GM21723 (cell line): ENCODE results near the gene PTPRG.

Experiments used
- ATAC-seq: cut with Tn5 transposase; IDR thresholded peaks from one replicate; pipeline ENCODE4 v1.9.1; 2021; ENCODE audit warnings: mild to moderate bottlenecking, moderate library complexity; ENCODE audit not compliant: unreplicated experiment

PTPRG gene

DNA sequence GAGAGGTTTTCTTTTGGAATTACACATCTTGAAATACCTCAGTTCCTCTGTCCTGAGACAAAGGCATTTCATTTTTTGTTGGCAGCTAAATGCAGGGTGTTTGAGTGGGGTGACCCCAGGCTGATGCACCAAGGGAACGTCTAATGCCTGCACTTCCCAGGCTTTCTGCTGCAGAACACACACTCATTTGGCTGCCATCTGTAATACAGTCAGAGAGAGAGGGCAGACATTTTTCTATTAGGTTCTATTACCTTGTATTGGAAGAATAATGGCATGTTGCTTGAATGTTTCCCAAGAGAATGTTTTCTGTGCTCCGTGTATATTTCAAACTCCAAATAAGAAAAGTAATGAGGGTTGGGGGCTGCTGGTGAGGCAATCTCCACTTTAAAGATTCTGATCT lies 87.1 kb downstream of the PTPRG start:
- ATAC-seq = no peak

DNA sequence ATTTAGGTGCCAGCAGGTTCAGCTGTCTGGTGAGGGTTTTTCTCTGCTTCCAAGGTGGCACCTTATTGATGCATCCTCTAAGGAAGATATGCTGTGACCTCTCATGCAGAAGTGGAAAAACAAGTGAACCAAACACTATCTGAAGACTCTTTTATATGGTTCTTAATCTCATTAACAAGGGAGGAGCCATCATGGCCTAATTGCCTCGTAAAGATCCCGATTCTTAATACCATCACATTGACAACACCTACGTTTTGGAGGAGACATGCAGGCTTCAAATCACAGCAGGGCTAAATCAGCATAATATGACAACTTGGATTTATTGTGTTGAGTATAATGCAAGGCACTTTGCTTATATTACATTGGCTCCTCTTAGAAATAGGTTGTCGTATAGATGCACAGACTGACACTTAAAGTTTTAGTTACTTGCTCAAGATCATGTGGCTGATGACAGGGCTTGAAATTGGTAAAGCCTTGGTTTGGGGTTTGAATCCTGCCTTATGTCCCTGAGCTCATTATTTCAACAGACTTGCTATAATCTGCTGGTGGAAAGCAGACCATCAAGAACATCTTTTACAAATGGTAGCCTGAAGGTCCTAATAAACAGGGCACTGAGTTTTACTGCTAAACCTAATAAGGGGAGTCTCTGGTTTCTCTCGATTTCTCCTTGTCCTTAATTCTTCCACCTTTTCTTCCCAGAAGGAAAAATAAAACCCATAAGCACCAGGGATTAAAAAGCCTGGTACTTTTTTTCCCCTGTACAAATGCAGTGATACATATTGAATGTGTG lies 88.2 kb downstream of the PTPRG start:
- no peak for ATAC-seq

DNA sequence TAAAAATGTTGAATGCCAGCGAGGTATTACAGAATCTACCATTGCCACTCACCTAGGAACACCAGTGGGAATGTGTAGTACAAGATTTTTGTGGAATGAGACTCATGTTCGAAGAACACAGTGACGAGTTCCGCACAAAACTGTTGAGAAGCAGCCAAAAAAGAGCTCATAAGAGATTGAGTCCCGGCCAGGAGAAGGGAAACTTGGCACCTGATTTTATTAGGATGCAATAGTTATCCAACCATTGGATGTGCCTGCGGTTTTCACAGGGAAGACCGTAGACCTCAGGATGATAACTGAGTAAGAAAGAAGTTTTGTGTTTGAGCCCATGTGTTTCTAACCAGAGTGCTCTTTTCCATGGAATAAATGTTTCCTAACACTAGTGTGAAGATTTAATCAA lies 88.9 kb downstream of the PTPRG start:
- ATAC-seq = no peak

DNA sequence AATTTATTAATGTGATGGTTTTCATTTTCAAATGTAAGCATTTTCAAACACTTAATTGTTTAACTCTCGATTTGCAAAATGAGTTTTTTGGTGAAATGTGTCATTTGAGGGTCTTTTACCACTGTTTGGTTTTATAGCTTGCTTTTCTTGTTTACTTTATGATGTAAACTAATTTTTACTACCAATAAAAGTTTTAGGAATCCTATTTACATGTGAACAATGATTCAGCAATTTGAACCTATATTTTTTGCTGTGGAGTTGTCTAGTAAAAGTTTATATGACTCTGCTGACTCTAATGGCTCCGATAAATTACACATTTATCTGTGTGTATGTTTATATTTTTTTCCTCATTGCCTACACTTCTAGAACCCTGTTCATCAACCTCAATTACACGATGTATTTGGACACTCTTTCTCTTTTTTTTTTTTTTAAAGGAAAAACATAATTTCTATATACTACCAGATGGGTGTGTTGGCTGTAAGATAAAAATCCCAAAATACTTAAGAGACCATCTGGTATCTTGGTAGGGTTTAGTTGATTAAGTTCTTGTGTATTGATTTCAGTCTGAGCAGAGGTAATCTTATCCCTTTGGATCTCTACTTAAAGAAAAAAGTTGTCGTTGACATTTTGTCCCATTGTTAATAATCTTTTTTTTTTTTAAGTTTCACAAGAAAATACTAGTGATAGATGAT lies 89.5 kb downstream of the PTPRG start:
- ATAC-seq = no peak

GRCh38 chr3:61657689-61658088 lies 96.3 kb downstream of the PTPRG start:
- no peak for ATAC-seq

DNA sequence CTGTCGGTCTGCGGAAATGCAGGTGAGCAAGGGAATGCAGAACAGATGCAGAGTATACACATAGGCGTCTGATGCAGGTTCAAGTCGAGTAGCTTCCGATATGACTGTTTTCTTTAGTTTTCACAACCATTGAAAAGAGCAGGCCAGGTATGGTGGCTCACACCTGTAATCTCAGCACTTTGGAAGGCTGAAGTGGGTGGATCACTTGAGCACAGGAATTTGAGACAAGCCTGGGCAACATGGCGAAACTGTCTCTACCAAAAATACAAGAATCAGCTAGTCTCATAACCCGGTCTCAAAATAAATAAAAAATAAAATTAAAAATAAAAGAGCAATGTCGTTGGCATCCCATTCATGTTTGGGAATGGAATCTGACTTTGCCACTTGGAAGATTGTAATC lies 101.5 kb downstream of the PTPRG start:
- ATAC-seq = no peak

DNA sequence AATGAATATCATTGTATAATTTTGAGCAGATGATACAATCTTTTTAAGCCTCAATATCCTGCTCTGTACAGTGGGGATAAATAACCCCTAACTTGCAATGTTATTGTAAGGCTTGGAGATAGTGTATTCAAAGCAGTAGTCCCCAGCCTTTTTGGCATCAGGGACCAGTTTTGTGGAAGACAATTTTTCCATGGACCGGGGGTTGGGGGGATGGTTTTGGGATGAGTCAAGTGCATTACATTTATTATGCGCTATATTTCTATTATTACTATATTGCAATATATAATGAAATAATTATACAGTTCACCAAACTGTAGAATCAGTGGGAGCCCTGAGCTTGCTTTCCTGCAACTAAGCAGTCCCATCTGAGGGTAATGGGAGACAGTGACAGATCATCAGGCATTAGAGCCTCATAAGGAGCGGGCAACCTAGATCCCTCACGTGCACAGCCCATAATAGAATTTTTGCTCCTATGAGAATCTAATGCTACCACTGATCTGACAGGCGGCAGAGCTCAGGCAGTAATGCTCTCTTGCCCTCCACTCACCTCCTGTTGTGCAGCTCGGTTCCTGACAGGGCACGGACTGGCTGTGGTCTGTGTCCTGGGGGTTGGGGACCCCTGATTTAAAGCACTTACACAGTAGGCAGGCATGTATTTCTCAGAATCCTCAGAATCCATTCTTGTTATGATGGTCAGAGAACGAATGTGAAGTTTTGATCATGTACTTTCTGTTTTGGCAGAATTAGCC lies 102.2 kb downstream of the PTPRG start:
- ATAC-seq = no peak

DNA sequence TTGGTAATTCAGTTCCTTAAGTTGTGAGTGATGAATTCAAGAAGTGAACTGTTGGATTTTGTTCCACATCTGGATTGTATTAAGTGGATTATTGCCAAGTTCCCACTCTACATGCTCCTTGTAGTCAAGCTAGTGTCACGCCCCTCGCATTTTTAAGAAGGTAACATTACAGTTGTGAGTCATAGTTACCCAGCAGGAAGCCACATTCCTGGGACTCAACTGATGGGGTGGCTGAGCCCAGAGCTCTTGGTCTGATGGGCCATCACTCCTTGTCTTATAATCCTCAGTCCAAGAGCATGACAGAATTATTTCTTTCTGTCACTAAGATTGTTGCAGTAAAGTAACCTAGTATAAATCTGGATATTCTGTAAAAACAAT lies 102.7 kb downstream of the PTPRG start:
- no peak for ATAC-seq

DNA sequence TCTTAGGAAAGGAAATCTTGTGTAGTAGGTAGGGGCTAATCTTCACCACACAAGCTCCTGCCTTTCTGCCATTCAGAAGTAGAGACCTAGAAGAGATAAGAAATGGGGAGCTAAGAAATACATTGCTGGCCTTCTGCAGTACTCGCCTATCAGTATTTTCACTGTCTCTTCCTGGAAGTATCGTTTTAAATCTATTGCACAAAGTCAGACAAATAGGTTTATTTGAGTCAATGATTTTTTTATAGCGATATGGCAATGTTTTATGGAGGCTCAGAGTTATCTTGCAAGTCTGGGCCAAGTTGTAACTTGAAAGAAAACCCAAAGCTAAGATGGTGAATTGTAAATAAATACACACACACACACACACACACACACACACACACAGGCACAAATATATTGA lies 103.8 kb downstream of the PTPRG start:
- ATAC-seq = no peak

DNA sequence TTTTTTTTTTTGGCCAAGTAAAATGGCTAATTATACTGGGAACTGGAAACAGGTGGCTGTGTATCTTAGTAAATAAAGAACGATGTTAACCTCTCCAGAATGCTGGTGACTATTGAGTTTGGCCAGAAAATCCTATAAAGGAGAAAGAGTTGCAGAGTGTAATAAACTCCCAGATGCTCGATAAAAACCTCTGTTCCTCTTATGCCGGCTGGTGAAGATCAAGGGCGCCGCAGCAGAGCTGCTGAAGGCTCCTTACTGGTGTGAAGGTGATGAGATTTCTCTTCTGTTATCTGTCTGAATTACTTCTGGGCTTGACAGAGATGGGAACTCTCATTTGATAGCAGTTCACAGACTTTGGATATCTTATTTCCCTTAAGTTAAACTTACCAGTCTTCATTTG lies 104.6 kb downstream of the PTPRG start:
- ATAC-seq = no peak

DNA sequence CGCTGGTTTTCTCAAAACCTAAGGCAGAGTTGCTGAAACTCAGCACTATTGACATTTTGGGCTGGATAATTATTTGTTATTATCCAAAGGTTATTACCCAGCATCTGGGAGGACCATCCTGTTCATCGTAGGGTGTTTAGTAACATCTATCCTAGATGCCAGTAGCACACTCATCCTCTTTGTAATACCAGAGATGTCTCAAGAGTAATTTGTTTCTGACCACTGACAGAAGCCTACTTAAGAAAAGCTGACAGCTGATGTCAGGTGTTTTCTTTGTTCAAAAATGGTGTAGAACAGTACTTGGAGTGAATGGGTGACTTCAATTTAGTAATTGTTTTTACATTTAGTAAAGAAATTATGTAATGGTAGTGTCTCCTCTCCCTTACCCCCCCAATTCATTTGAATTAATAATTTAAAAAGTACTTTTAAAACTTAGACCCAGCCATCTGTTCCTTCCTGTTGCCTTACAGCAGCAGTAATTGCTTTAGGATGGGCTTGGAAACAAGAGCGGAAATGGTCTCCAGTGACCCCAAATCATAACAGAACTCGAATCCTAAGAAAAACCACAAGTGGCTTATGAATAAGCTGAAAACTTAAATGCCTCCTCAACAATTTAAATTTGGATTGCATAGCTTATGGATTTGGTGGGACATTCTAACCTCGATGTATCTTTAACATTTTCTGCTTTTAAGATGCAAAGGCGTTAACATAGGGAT lies 105.4 kb downstream of the PTPRG start:
- no peak for ATAC-seq

- no peak for ATAC-seq
Observed at GRCh38 chr3:61667383-61667782, 106.0 kb downstream of the PTPRG start.

- ATAC-seq = no peak
Observed at GRCh38 chr3:61667814-61668213, 106.4 kb downstream of the PTPRG start.

GRCh38 chr3:61668317-61668864 lies 107.0 kb downstream of the PTPRG start:
- no peak for ATAC-seq

DNA sequence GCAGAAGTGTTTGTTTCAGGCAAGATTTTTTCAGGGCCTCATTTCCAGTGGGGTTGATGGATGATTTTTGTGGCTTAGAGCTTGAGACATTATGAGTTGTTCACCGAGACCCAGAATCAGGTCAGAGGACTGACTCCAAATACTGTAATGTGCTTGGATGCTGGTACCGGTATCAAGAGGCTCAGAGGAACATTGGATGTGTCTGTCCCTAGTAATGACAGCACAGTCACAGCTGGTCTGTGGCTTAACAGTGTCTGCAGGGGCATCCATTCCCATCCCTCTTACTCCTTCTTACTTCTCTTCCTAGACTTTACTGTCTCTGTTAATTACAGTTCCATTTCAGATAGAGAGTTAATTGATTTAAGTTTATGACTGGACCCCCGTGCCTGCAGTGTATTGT lies 107.8 kb downstream of the PTPRG start:
- no peak for ATAC-seq

GRCh38 chr3:61669668-61670299 lies 108.4 kb downstream of the PTPRG start:
- no peak for ATAC-seq

GRCh38 chr3:61673651-61674050 lies 112.3 kb downstream of the PTPRG start:
- no peak for ATAC-seq

- ATAC-seq = no peak
Observed at GRCh38 chr3:61674596-61674995, 113.2 kb downstream of the PTPRG start.

DNA sequence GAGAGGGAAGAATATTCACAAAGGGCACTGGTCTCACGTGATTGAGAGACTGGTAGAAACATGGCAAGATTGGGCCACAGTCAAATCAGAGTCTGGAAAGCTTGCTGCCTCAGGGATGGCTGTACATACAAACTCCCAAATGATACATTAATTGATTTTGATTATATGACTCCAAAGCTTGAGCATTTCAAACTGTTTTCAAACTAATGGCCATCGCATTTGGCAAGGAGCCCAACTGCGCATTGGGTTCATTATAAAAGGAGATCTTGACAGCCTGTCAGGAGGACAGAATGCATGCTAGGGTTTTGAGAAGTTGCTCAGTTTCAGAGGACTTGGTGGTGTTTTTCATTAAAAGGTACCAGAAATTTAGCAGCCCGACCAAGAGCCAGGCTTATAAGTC lies 117.7 kb downstream of the PTPRG start:
- no peak for ATAC-seq

DNA sequence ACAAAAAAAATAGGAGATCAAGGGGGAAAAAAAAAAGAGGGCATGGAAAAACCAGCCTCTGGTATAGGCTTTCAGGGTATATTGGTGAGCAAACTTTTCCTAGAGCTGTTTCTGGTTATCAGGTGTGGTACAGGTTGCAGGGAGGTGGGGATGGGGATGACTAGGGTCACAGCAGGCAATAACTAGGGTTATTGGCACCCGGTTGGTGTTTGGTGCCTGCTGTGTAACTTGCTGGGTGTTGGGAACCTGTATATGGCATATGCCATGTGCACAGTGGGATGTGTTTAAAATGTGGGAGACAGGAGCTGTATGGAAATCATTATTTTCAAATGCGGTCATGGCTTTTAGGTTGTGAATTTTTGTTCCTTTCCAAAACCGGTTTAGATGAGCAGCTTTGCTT lies 119.2 kb downstream of the PTPRG start:
- no peak for ATAC-seq

- ATAC-seq = no peak
Observed at GRCh38 chr3:61681636-61682035, 120.3 kb downstream of the PTPRG start.
